Activated CD8-positive, alpha-beta memory T cell treated with anti-CD3 and anti-CD28 coated beads, Interleukin-2, amount 50 U/mL, for 1 hour (primary cell): ENCODE data around the gene RETREG1.
"Not testable (repeated sequence)": the region's sequence is repeated elsewhere in the genome, so short reads cannot be mapped to it uniquely, and the experiment has no call there.

Experiments
- DNase-seq: peaks from one replicate; pipeline ENCODE4 v3.0.0-alpha.2; 2020; ENCODE audit errors: extremely low read depth

RETREG1 gene

GRCh38 chr5:16617274-16617968 is 624 bp upstream of the RETREG1 start:
- DNase-seq, result no peak

- no peak for DNase-seq
Measured at GRCh38 chr5:16615741-16616535, 859 bp downstream of the RETREG1 start.

- DNase-seq, result no peak
Measured at GRCh38 chr5:16612007-16612406, 4.8 kb downstream of the RETREG1 start.

GRCh38 chr5:16610896-16611295 is 5.9 kb downstream of the RETREG1 start:
- DNase-seq, result not testable (repeated sequence)

- no peak for DNase-seq
Measured at GRCh38 chr5:16609412-16609811, 7.4 kb downstream of the RETREG1 start.

GRCh38 chr5:16606628-16607027 is 10.2 kb downstream of the RETREG1 start:
- DNase-seq, result no peak

GRCh38 chr5:16603701-16604100 is 13.1 kb downstream of the RETREG1 start:
- no peak for DNase-seq

- no peak for DNase-seq
Measured at GRCh38 chr5:16603295-16603694, 13.5 kb downstream of the RETREG1 start.

GRCh38 chr5:16602182-16602581 is 14.6 kb downstream of the RETREG1 start:
- no peak for DNase-seq

- DNase-seq, result no peak
Measured at GRCh38 chr5:16600946-16601345, 15.9 kb downstream of the RETREG1 start.

- no peak for DNase-seq
Measured at GRCh38 chr5:16600397-16600796, 16.4 kb downstream of the RETREG1 start.

GRCh38 chr5:16597946-16598694 is 18.7 kb downstream of the RETREG1 start:
- no peak for DNase-seq

GRCh38 chr5:16596581-16596940 is 20.2 kb downstream of the RETREG1 start:
- DNase-seq, result no peak

GRCh38 chr5:16595881-16596580 is 20.8 kb downstream of the RETREG1 start:
- no peak for DNase-seq

- no peak for DNase-seq
Measured at GRCh38 chr5:16593628-16594027, 23.2 kb downstream of the RETREG1 start.

- no peak for DNase-seq
Measured at GRCh38 chr5:16593013-16593412, 23.8 kb downstream of the RETREG1 start.

GRCh38 chr5:16592255-16592654 is 24.5 kb downstream of the RETREG1 start:
- DNase-seq, result no peak

- DNase-seq, result no peak
Measured at GRCh38 chr5:16590685-16591084, 26.1 kb downstream of the RETREG1 start.

GRCh38 chr5:16589658-16590057 is 27.1 kb downstream of the RETREG1 start:
- DNase-seq, result no peak

- no peak for DNase-seq
Measured at GRCh38 chr5:16588434-16589214, 28.2 kb downstream of the RETREG1 start.

- DNase-seq, result no peak
Measured at GRCh38 chr5:16586556-16586955, 30.2 kb downstream of the RETREG1 start.
